DOHH2 (cell line): ENCODE results near the gene ENGASE.

Experiments used
- EZH2phosphoT487 ChIP-seq: fragments of 200-600 bp; sonication (generic); IDR thresholded peaks from 2 replicates; pipeline ENCODE4 v1.6.1; 2017; ENCODE audit warnings: borderline replicate concordance, mild to moderate bottlenecking, antibody characterized with exemption, low read length, moderate library complexity, mixed read lengths
- TF ChIP-seq, protein P1 (sequence below): fragments of 200-600 bp; sonication (generic); IDR thresholded peaks from one replicate; pipeline ENCODE4 v1.5.1; 2014; ENCODE audit warnings: antibody characterized with exemption, mild to moderate bottlenecking, low read depth, low read length; ENCODE audit not compliant: poor library complexity, severe bottlenecking

DNA sequence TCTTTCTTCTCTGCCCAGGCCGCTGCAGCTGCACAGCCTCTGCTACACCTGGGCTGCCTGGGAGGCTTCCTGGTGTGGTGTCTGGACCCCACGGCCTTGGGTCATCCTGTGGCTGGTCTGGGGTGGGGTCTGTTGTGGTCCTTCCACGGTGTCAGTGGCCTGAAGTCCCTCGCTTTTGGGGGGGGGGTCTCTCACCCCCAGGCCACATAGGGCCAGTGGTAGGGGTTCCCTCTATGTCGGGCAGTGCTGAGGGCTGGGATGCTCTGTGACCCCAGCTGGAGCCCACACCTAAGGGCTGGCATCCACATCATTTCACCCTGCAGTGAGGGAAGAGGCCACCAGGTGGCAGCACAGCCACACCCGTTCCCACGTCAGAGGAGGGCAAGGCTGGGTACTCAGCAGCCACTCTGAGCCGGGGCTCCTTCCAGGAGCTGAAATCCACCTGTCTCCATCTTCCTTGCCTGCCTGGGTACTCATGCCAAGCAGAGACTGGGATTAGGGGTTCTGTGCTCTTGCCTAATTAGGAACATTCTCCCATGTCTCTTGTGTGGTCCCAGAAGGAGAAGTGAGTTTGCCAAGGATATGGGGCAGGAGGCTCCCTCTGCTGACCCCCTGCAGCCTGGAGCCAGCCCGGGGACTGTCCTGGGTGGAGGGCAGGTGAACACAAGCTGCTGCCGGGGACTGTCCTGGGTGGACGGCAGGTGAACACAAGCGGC, 13.0 kb downstream of the ENGASE start:
- TF ChIP-seq, protein P1, sequence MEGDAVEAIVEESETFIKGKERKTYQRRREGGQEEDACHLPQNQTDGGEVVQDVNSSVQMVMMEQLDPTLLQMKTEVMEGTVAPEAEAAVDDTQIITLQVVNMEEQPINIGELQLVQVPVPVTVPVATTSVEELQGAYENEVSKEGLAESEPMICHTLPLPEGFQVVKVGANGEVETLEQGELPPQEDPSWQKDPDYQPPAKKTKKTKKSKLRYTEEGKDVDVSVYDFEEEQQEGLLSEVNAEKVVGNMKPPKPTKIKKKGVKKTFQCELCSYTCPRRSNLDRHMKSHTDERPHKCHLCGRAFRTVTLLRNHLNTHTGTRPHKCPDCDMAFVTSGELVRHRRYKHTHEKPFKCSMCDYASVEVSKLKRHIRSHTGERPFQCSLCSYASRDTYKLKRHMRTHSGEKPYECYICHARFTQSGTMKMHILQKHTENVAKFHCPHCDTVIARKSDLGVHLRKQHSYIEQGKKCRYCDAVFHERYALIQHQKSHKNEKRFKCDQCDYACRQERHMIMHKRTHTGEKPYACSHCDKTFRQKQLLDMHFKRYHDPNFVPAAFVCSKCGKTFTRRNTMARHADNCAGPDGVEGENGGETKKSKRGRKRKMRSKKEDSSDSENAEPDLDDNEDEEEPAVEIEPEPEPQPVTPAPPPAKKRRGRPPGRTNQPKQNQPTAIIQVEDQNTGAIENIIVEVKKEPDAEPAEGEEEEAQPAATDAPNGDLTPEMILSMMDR = peak; percentile 89
- TF ChIP-seq EZH2phosphoT487 = no peak
